ENCODE results near the gene SLC35B4. TPM values are rescaled to one million over a fixed set of nuclear protein-coding genes. Genes with fewer than 3 reads are reported as not detected.

The SLC35B4 gene
- total RNA-seq, 1 donor from 2014 or later: 14.5 TPM

DNA sequence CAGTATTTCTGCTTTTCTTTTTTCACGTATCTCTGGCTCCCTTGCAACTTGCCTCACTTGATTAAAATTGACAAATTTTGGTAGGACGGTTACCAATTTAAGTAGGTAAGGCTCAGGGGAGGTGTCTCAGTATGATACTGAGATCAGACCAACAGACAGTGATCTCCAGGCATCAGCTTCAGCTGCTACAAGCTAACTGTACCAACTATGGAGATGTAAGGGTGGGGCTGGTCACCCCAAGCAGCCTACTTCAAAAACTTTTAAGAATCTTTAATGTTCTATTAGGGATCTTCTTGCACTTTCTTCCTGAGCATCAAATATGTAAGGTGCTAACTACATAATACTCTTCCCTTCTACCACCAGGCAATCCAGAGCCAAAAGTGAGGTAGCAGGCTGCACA, 26.9 kb downstream of the SLC35B4 start:
- no peak for DNase-seq

DNA sequence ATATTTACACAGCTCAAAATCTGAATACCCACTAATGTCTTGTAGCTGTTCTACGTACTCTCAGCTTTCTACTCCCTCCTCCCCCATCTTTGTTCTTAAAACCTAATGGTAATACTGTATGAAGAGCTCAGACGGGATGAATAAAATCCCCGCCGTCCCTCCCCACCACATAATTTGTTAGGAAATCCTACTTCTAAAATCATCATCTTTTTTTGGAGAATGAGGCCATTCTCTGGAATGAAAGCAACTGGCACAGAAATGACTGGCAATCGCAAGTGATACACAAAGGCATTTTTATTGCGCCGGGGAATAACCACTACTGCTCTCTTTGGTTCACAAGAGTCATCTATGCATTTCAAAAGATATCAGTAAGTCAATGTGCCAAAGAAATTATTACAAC, 27.3 kb downstream of the SLC35B4 start:
- no peak for DNase-seq

DNA sequence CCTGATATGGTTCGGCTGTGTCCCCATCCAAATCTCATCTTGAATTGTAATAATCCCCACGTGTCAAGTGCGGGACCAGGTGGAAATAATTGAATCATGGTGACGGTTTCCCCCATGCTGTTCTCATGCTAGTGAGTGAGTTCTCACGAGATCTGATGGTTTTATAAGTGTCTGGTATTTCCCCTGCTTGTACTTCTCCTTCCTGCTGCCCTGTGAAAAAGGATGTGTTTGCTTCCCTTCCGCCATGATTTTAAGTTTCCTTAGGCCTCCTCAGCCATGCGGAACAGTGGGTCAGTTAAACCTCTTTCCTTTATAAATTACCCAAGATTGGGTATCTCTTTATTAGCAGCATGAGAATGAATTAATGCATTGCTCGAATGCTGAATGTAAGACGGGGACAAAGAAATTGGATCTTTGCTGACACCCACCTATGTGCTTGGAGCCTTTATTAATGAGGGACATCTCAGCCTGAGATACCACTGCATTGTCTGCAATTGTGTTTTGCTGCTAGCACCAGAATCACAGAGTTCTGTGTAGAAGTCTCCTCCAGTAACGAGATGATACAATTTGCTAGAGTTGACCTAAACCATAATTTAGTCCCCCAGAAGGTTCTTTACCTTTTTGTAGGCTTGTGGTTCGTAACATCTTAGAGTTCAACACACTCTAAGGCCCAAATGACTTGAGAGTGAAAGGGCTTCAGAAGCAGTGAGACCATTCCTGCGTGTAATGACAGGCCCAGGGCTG, 28.6 kb downstream of the SLC35B4 start:
- DNase-seq: no peak

DNA sequence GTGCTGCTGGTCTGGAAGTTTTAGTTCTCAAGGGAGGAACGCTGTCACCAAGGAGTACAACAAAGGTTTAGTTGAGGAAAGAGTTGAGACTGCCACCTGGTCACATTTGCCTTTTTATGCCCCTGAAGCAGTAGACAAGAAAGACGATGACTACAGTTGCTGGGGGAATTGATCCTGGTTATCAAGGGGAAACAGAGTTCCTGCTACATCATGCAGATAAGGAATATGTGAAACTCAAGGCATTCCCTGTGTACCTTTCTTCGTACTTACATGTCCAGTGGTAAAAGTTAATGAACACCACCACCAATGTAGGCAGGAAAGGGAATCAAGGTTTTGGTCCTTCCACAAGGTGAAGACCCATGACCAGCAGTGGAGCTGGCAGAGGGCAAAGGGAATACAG, 31.8 kb downstream of the SLC35B4 start:
- DNase-seq: no peak

DNA sequence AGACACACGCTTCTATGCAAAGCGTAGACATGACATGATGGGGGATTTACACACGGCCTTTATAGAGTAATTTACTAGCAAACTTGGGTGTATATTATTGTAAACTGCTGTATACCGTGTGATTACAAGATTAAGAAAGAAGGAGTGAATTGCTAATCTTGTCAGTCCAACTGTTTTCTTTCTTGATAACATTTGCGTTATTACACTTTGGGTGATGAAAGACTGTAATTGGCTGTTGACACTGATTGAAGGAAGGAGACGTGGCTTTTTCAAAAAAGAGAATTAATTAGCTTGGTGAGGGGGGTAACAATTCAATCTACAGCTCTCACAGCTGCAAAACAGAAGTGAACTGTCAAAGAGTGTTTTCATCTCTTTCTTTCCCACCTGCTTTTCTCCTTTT, 32.7 kb downstream of the SLC35B4 start:
- DNase-seq: no peak

DNA sequence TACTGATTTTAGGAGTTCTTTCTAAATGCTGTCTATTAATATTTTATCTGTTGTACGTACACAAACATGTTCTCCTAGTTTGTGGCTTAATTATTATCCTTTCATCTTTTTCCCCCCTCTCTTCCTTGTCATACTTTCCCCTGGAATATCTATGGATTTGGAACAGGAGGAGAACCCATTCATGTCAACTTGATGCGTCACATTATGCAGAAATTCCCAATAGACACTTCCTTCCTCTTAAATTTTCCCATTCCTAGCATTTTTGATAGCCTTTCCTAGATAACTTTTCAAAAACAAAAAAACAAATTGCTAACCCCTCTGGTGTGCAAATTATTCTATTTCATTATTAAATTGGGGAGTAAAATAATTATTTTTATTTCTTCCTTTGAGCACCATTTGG, 36.2 kb downstream of the SLC35B4 start:
- no peak for DNase-seq

DNA sequence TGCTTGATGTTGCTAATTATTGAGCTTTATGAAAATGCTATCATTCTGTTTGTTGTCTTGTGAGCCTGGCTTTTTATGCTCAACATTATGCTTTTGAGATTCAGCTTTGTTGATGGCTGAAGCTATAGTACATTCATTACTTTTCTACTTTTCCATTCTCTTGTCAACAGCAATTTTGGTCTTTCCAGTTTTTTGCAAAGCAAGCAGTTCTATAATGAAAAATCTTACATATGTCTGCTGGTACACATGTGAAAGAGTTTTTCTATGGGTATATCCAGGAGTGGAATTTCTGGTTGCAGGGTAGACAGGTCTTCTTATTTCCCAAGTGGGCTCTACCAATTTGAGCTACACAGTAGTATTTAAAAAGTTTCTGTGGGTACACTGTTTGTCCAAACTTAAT, 36.8 kb downstream of the SLC35B4 start:
- DNase-seq: no peak

DNA sequence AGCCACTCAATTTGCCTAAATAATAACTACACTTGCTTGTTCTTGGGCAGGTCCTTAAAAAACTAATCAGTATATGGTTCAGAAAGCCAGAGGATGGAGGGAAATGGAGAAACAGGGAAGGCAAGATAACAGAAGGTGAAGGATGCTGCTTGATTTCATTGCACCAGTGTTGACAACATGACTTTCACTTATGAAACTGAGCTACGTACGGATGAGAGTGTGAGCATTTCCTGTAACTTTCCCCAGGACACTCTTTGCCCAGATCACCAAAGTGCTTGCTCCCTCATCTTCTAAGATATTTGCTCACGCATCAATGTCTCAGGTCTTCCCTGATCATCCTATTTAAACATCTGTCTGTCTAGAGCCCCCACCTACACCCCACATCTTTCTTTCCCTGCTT, 37.4 kb downstream of the SLC35B4 start:
- no peak for DNase-seq

DNA sequence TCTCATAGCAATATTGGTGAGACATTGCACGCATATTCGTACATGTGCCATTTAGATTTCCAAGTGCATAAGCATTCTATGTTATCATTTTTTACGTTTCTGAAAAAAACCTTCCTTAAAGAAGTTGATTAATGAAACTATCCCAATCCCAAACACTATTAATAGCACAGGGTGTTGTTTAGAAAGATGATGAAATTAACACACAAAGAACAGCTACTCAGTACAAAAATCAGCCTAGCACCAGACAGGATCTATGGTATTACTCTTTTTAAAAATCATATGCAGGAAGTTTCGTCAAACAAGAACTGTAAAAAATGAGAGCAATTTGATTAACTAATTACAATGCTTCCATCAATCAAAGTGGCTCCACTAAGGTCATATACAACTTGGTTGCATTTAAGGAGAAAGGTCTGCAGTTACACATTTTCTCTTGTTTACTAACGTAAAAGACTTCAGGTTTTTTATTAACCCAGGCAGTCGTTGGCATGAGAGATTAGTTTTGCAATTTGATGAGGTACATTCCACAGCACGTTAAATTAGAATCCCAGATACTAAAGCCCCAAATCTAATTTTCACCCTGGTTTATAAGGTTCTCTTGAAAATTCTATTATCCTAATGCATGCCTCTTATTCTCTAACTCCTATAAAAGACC, 38.1 kb downstream of the SLC35B4 start:
- no peak for DNase-seq

DNA sequence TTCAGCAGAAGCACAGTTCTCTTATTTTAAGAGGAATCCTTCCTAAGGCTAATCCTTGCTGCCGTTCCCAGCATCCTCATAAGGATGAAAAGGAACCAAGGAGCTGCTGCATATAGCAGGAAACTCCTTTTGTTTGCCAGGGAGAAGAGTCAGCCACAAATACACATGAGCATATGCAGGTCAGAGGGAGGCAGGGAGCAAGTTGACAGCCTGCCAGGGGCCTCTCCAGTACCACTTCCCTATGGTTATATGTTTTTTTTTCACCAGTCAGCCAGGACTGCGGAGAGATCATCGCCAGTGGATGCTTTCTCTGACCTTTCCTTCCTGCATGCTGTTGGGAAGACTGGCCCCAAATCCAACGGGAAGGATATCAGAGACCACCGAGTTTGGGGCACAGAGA, 39.8 kb downstream of the SLC35B4 start:
- no peak for DNase-seq

DNA sequence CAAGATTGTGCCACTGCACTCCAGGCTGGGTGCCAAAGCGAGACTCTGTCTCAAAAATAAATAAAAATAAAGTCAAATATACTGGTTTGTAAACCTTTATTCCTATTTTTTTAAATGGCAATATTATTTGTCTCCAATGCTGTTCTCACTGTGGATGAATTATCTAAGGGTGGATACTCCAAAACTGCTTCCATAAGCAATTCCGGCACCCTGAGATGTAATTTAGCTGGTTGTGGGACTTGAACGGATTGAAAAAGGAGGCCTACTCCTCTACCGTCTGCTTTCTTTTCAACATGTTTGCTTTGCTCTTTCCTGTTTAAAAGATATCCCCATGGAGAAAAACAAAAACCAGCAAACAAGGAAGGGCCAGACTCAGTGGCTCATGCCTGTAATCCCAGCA, 54.4 kb downstream of the SLC35B4 start:
- DNase-seq: no peak

DNA sequence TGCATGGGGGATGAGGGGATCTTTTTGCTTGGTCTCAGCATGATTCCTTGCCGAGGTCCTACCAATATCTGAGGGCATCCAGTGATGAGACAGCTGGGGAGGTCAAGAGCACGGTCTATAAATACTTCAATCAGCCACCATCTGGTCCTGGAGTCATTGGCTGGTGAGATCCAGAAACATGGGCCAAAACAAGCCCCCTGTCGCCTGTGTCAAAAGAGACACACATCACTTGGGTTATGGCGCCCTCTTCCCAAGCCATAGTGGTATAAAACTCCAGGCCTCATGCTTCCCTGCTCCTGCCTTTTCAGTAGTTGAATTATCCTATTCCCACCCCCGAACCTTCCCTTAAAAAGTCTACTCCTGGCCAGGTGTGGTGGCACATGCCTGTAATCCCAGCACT, 60.9 kb downstream of the SLC35B4 start:
- no peak for DNase-seq

DNA sequence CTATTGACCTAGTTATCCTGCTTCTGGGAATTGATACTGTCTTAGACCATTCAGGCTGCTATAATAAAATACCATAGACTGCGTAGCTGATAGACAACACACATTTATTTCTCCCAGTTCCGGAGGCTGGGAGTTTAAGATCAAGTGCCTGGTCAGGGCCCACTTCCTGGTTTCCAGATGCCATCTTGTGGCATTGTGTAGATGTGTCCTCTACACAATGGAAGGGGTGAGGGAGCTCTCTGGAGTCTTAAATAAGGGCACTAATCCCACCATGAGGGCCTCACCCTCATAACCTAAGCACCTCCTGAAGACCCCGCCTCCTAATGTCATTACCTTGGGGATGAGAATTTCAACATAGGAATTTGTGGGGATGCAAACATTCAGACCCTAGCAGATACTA, 62.4 kb downstream of the SLC35B4 start:
- peak; percentile 20 for DNase-seq

DNA sequence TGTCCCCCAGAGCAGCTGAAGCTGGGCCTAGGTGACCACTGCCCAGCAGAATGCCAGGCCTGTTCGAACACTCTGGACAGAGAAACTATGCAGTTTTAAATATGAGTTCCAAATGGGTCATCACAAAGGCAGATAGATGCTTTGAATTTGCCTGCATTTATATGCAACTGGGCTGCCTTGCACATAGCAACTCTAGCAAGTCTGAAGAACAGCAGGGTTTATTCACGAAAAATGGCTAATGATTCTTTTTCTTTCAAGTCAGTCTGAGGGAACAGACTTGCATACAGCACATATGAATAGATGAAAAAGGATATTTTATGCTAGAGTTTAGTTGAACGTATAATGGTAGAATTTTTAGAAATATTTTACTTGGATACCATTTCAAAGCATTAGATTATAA, 68.5 kb downstream of the SLC35B4 start:
- DNase-seq: no peak

DNA sequence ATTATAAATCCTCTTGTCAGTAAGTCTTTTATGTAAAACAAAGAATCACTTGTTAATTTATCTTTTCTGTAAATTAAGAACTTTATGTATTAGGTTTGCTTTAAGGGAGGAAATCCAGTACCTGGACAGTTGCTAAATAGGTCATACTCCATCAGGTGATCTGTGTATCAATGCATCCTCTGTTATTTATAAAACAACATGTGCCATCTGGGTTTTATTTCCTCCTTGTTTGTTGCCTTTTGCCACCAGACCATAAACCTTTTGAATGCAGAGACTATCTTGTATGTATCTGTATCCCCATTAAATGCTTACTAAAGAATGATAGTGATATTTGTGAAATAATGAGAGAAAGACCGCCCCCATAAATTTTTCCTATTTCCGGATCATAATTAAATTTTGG, 70.0 kb downstream of the SLC35B4 start:
- no peak for DNase-seq

DNA sequence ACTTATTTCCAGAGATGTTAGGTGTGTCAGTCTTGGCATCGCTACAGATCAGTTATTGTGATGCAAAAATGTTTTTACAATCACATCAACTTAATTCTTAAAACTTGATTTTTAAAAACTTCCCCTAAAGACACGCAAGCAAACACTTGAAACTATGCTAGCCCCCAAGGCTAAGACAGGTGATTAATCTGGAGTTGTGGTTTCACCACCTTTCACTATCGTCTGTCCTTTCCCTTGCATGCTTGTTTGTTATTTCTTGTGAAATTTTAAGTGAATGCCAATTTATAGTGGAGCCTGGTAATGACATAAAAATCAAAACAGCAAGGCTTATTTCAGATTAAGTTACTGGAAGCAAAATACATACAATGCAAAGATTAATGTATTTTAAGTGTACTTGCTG, 70.4 kb downstream of the SLC35B4 start:
- no peak for DNase-seq

DNA sequence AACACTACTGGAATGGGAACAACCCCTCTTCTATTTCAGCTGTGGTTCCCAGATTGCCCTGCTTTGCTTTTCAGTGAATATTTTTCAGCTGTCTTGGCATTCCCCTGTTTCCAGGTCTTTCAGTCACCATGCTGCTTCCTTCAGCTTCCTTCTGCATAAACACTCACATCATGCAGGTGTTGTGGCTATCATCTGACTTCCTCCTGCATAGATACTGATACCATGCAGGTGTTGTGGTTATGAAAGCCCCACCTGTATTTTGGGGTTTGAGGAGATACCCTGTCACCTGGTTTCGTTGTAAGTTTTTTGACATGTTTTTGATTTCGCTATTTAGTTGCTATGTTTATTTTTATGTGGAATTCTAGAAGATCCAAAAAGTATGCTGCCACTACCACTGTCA, 71.5 kb downstream of the SLC35B4 start:
- DNase-seq: no peak

Other genes with a start within 250 kb of the SLC35B4 start
- 0.05 and 0.17 TPM in 2 replicates for gene LRGUK, start 189.6 kb downstream of the SLC35B4 start, total RNA-seq
- 43.4 and 65.0 TPM in 2 replicates for gene AKR1B1, start 142.2 kb upstream of the SLC35B4 start, total RNA-seq
- gene AKR1B10, start 210.6 kb upstream of the SLC35B4 start, total RNA-seq: not detected in 2 replicates
- not detected in 2 replicates for gene AKR1B15, start 232.2 kb upstream of the SLC35B4 start, total RNA-seq

Measured in dermis blood vessel endothelial cell (primary cell).